IMR-90 (cell line): ENCODE data around the gene SPDYC. TPM values are rescaled to one million over a fixed set of nuclear protein-coding genes. Genes with fewer than 3 reads are reported as not detected.

ENCODE experiments used
- ATAC-seq: fragments of 200-7000 bp; cut with Tn5 transposase; 2 replicates; pipeline ENCODE4 v1.9.1; 2020; ENCODE audit warnings: low read depth, mild to moderate bottlenecking, moderate library complexity
- BruUV-seq: library from RNA; stranded (reverse); fragments of 400-500 nt; replicated peaks from 2 replicates; lab custom pipeline; 2021; lab: Mats Ljungman, UMichigan
- CTCF ChIA-PET: fragments of 300-600 bp; formaldehyde crosslinking; extraction: SDS; loops from one replicate; lab custom pipeline; 2021; ENCODE audit warnings: antibody characterized with exemption; lab: Yijun Ruan, JAX
- POLR2A ChIA-PET: fragments of 300-600 bp; sonication (Branson Sonifier 250); formaldehyde crosslinking; loops from one replicate; lab custom pipeline; 2022; ENCODE audit warnings: antibody characterized with exemption; ENCODE audit not compliant: unreplicated experiment; lab: Charles Lee
- DNase-seq: peaks from one replicate; pipeline ENCODE4 v3.0.0; 2013
- H2AFZ ChIP-seq: replicated peaks from 2 replicates; pipeline ENCODE3; 2013; ENCODE audit warnings: low read length, mild to moderate bottlenecking; ENCODE audit not compliant: poor library complexity
- H2AK5ac ChIP-seq: 2 replicates; pipeline ENCODE4 v1.6.1; 2013; ENCODE audit warnings: low read depth, low read length, inconsistent platforms
- H2AK9ac ChIP-seq: replicated peaks from 2 replicates; pipeline ENCODE3; 2013; ENCODE audit warnings: mild to moderate bottlenecking, low read depth, low read length, moderate library complexity; ENCODE audit not compliant: poor library complexity
- H2BK120ac ChIP-seq: 2 replicates; pipeline ENCODE4 v1.6.1; 2013; ENCODE audit warnings: low read depth, low read length, inconsistent platforms
- H2BK15ac ChIP-seq: 3 replicates; pipeline ENCODE4 v1.6.1; 2013; ENCODE audit warnings: low read depth, low read length, inconsistent platforms
- H2BK20ac ChIP-seq: 2 replicates; pipeline ENCODE4 v1.6.1; 2013; ENCODE audit warnings: low read depth, mild to moderate bottlenecking, inconsistent platforms, low read length, moderate library complexity
- H2BK5ac ChIP-seq: 2 replicates; pipeline ENCODE4 v1.6.1; 2013; ENCODE audit warnings: mild to moderate bottlenecking, low read depth, low read length, inconsistent platforms; ENCODE audit not compliant: poor library complexity, severe bottlenecking
- H3K14ac ChIP-seq: replicated peaks from 2 replicates; pipeline ENCODE4 v1.6.1; 2013; ENCODE audit warnings: low read depth, low read length, inconsistent platforms
- H3K18ac ChIP-seq: 2 replicates; pipeline ENCODE4 v1.6.1; 2013; ENCODE audit warnings: low read depth, low read length, control low read depth
- H3K23ac ChIP-seq: 2 replicates; pipeline ENCODE4 v1.6.1; 2013; ENCODE audit warnings: low read depth, low read length, inconsistent platforms
- H3K27ac ChIP-seq: 2 replicates; pipeline ENCODE4 v1.5.1; 2013; ENCODE audit warnings: mild to moderate bottlenecking, control low read depth, low read length; ENCODE audit not compliant: insufficient read depth
- H3K27me3 ChIP-seq: 2 replicates; pipeline ENCODE4 v1.6.1; 2013; ENCODE audit warnings: low read length; ENCODE audit not compliant: control insufficient read depth, insufficient read depth
- H3K36me3 ChIP-seq: 2 replicates; pipeline ENCODE4 v1.6.1; 2013; ENCODE audit warnings: low read length, mixed read lengths; ENCODE audit not compliant: control insufficient read depth, insufficient read depth
- H3K4ac ChIP-seq: 2 replicates; pipeline ENCODE4 v1.6.1; 2013; ENCODE audit warnings: low read depth, low read length, inconsistent platforms
- H3K4me1 ChIP-seq: 2 replicates; pipeline ENCODE4 v1.6.1; 2013; ENCODE audit warnings: low read length, mixed read lengths; ENCODE audit not compliant: control insufficient read depth, insufficient read depth
- H3K4me2 ChIP-seq: 2 replicates; pipeline ENCODE4 v1.6.1; 2013; ENCODE audit warnings: low read depth, mild to moderate bottlenecking, control low read depth, low read length, moderate library complexity
- H3K4me3 ChIP-seq: 2 replicates; pipeline ENCODE4 v1.5.1; 2013; ENCODE audit warnings: low read depth, mild to moderate bottlenecking, control low read depth, low read length, moderate library complexity; ENCODE audit not compliant: insufficient read depth
- H3K56ac ChIP-seq: 2 replicates; pipeline ENCODE4 v1.6.1; 2013; ENCODE audit warnings: low read length, inconsistent platforms; ENCODE audit not compliant: insufficient read depth; ENCODE audit errors: extremely low read depth
- H3K79me1 ChIP-seq, 2 experiments: 2 replicates each; pipeline ENCODE4 v1.6.1; 2013; ENCODE audit warnings: low read length in 2 of 2, inconsistent platforms in 1 of 2, low read depth in 1 of 2
- H3K9ac ChIP-seq: 2 replicates; pipeline ENCODE4 v1.6.1; 2013; ENCODE audit warnings: low read depth, low read length, control low read depth
- H3K9me1 ChIP-seq: 2 replicates; pipeline ENCODE4 v1.6.1; 2013; ENCODE audit warnings: low read length, inconsistent platforms; ENCODE audit not compliant: insufficient read depth
- H3K9me3 ChIP-seq: 2 replicates; pipeline ENCODE4 v1.6.1; 2013; ENCODE audit warnings: low read length; ENCODE audit not compliant: control insufficient read depth, insufficient read depth
- H4K20me1 ChIP-seq: 2 replicates; pipeline ENCODE4 v1.6.1; 2013; ENCODE audit warnings: low read length, inconsistent platforms; ENCODE audit not compliant: insufficient read depth
- H4K5ac ChIP-seq: 2 replicates; pipeline ENCODE4 v1.6.1; 2013; ENCODE audit warnings: mild to moderate bottlenecking, low read depth, low read length, control low read depth
- H4K8ac ChIP-seq, 2 experiments: 2 replicates each; pipeline ENCODE4 v1.6.1; 2013; ENCODE audit warnings: low read depth in 2 of 2, low read length in 2 of 2, control low read depth in 1 of 2, inconsistent platforms in 1 of 2
- H4K91ac ChIP-seq: 2 replicates; pipeline ENCODE4 v1.6.1; 2013; ENCODE audit warnings: low read depth, low read length, inconsistent platforms; ENCODE audit not compliant: insufficient read depth
- BHLHE40 ChIP-seq: fragments of 150-350 bp; IDR thresholded peaks from 2 replicates; pipeline ENCODE4 v1.6.1; 2016; ENCODE audit warnings: mild to moderate bottlenecking, low read depth, low read length
- CEBPB ChIP-seq: IDR thresholded peaks from 2 replicates; pipeline ENCODE4 v1.6.1; 2012; ENCODE audit warnings: low read depth, low read length, improper control_type of control experiment
- CHD1 ChIP-seq: IDR thresholded peaks from 2 replicates; pipeline ENCODE4 v1.6.1; 2012; ENCODE audit warnings: low read depth, low read length, improper control_type of control experiment
- CTCF ChIP-seq: conservative IDR thresholded peaks from 2 replicates; pipeline ENCODE4 v1.5.1; 2012; ENCODE audit warnings: mild to moderate bottlenecking, low read depth, low read length, improper control_type of control experiment
- FOS ChIP-seq: fragments of 150-350 bp; IDR thresholded peaks from 2 replicates; pipeline ENCODE4 v1.6.1; 2016; ENCODE audit warnings: low read depth, low read length
- MAFK ChIP-seq: IDR thresholded peaks from 2 replicates; pipeline ENCODE4 v1.6.1; 2012; ENCODE audit warnings: low read depth, low read length, improper control_type of control experiment
- MAZ ChIP-seq: IDR thresholded peaks from 2 replicates; pipeline ENCODE4 v1.6.1; 2012; ENCODE audit warnings: low read depth, mild to moderate bottlenecking, low read length, improper control_type of control experiment, moderate library complexity, borderline replicate concordance
- MXI1 ChIP-seq: IDR thresholded peaks from 2 replicates; pipeline ENCODE4 v1.6.1; 2012; ENCODE audit warnings: low read depth, mild to moderate bottlenecking, low read length, moderate library complexity, borderline replicate concordance
- NFE2L2 ChIP-seq: fragments of 150-350 bp; IDR thresholded peaks from 2 replicates; pipeline ENCODE4 v1.6.1; 2016; ENCODE audit warnings: low read depth, mild to moderate bottlenecking, low read length
- POLR2A ChIP-seq: IDR thresholded peaks from 2 replicates; pipeline ENCODE4 v1.6.1; 2012; ENCODE audit warnings: mild to moderate bottlenecking, low read depth, low read length
- RAD21 ChIP-seq: IDR thresholded peaks from 2 replicates; pipeline ENCODE4 v1.6.1; 2012; ENCODE audit warnings: low read length, improper control_type of control experiment
- RCOR1 ChIP-seq: IDR thresholded peaks from 2 replicates; pipeline ENCODE4 v1.6.1; 2012; ENCODE audit warnings: mild to moderate bottlenecking, low read length, improper control_type of control experiment; ENCODE audit not compliant: insufficient replicate concordance
- RFX5 ChIP-seq: IDR thresholded peaks from 2 replicates; pipeline ENCODE4 v1.8.0; 2012; ENCODE audit warnings: low read depth, mild to moderate bottlenecking, low read length, moderate library complexity
- WGBS, 2 experiments: methylation state at CpG; one replicate each; pipeline versions ENCODE4 v1.1.5 to v1.1.7; 2013; ENCODE audit warnings: missing lambda C conversion rate in 2 of 2; ENCODE audit not compliant: insufficient read length in 1 of 2; ENCODE audit errors: extremely low coverage in 2 of 2; 5-methylcytosine and 5-hydroxymethylcytosine counted together
- dilution Hi-C: fragments of 300-500 bp; cut with HindIII; formaldehyde crosslinking; loops from one replicate; pipeline ENCODE4 v1.14.3; 2018; ENCODE audit warnings: low sequenced_read_pairs; ENCODE audit not compliant: unreplicated experiment
- in situ Hi-C: fragments of 300-500 bp; cut with MboI; formaldehyde crosslinking; loops from 3 replicates; pipeline ENCODE4 v1.14.3; 2019; ENCODE audit warnings: low sequenced_read_pairs, inconsistent platforms, mixed read lengths
- intact Hi-C: fragments of 100-400 bp; cut with micrococcal nuclease; formaldehyde crosslinking; loops from 2 replicates; pipeline ENCODE4 v1.10.0; 2022
- polyA plus RNA-seq, 3 experiments: library from polyadenylated mRNA; depleted of rRNA; stranded (reverse); fragments of >200 nt; gene quantifications; 2 replicates each; pipeline ENCODE4 v1.2.3, GENCODE V29; 2012; ENCODE audit warnings: low replicate concordance in 1 of 3
- total RNA-seq: library from RNA; depleted of rRNA; stranded (reverse); fragments of >200 nt; gene quantifications from 2 replicates; pipeline ENCODE4 v1.2.3, GENCODE V29; 2012
- TF ChIP-seq, protein P1 (sequence below): fragments of 150-350 bp; IDR thresholded peaks from 2 replicates; pipeline ENCODE4 v1.6.1; 2016; ENCODE audit warnings: low read depth, mild to moderate bottlenecking, low read length, moderate library complexity, borderline replicate concordance
- TF ChIP-seq, protein P2 (sequence below): fragments of 150-350 bp; IDR thresholded peaks from 2 replicates; pipeline ENCODE4 v1.6.1; 2017; ENCODE audit warnings: mild to moderate bottlenecking, antibody characterized with exemption, low read length, low read depth

Gene SPDYC
- total and polyA plus RNA-seq, 2 of the 4 experiments (the other 2 are of a cell fraction): not detected

- intact Hi-C loops: no loop called here
- no CpG with 5 or more reads among the region's 2 CpGs for WGBS, 2 experiments
- Histone ChIP-seq H4K20me1 (no peaks in the 10 kb centered on the region), H3K9me1 (0 out of 2 replicates have a peak, but pooled peaks cover 4% of the 10 kb centered on the region), H4K5ac (no peak overlapping the region), H3K27me3 (0 out of 2 replicates have a peak, but pooled peaks cover 2% of the 10 kb centered on the region), H2AFZ (no peak overlapping the region), H3K9ac (no peak overlapping the region), H3K56ac (no peak overlapping the region), H3K23ac (no peak overlapping the region), H3K4me1 (peaks cover 5% of the 10 kb centered on the region; the same call in 1 of the 2 replicates), H4K8ac (no peak overlapping the region), H2AK9ac (no peak overlapping the region), H3K27ac (no peak overlapping the region), H3K79me1 (no peaks in the 10 kb centered on the region), H3K4me3 (no peak overlapping the region), H3K14ac (no peak overlapping the region), H2BK5ac (no peak overlapping the region), H3K4me2 (no peak overlapping the region), H3K9me3 (no peaks in the 10 kb centered on the region), H3K36me3 (no peaks in the 10 kb centered on the region), H3K18ac (no peak overlapping the region), H2BK20ac (no peak overlapping the region), H4K91ac (no peak overlapping the region), H2BK15ac (no peak overlapping the region), H2AK5ac (no peak overlapping the region), H3K4ac (no peak overlapping the region), H2BK120ac (no peak overlapping the region)
- no TSS peak for BruUV-seq
- no peak for ATAC-seq
- in situ Hi-C loops: no loop called here
- ChIA-PET CTCF (no interaction called here), POLR2A (no interaction called here)
- DNase-seq: no peak
- dilution Hi-C loops: no loop called here
- TF ChIP-seq BHLHE40 (no peak), NFE2L2 (no peak), MXI1 (no peak), CTCF (no peak), FOS (no peak), MAFK (no peak), RCOR1 (no peak), RFX5 (no peak), POLR2A (no peak), CHD1 (no peak), MAZ (no peak), CEBPB (no peak), RAD21 (no peak)
- TF ChIP-seq, protein P1, sequence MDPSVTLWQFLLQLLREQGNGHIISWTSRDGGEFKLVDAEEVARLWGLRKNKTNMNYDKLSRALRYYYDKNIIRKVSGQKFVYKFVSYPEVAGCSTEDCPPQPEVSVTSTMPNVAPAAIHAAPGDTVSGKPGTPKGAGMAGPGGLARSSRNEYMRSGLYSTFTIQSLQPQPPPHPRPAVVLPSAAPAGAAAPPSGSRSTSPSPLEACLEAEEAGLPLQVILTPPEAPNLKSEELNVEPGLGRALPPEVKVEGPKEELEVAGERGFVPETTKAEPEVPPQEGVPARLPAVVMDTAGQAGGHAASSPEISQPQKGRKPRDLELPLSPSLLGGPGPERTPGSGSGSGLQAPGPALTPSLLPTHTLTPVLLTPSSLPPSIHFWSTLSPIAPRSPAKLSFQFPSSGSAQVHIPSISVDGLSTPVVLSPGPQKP: no peak
- TF ChIP-seq, protein P2, sequence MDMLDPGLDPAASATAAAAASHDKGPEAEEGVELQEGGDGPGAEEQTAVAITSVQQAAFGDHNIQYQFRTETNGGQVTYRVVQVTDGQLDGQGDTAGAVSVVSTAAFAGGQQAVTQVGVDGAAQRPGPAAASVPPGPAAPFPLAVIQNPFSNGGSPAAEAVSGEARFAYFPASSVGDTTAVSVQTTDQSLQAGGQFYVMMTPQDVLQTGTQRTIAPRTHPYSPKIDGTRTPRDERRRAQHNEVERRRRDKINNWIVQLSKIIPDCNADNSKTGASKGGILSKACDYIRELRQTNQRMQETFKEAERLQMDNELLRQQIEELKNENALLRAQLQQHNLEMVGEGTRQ: no peak
Measured at GRCh38 chr11:65163684-65164083, 6.3 kb upstream of the SPDYC start.
